Stomach (tissue), 4 donors: ENCODE measurements around the gene PECR.
"Not testable (repeated sequence)": the region's sequence is repeated elsewhere in the genome, so short reads cannot be mapped to it uniquely, and the experiment has no call there.

Experiments used
- CTCF ChIP-seq, 7 experiments: fragments of 450-650 bp in 4 of 7; fragments of 200-600 bp in 3 of 7; sonication (generic) in 3 of 7; IDR thresholded peaks; one replicate each; pipeline ENCODE4 v1.5.1; 2016 to 2019; ENCODE audit warnings: antibody characterized with exemption in 7 of 7, control low read depth in 2 of 7, mild to moderate bottlenecking in 1 of 7
- POLR2A ChIP-seq, 4 donors: fragments of 450-650 bp; IDR thresholded peaks; one replicate each; pipeline ENCODE4 v1.6.1; 2016; ENCODE audit warnings: antibody characterized with exemption in 4 of 4, control low read depth in 2 of 4, mild to moderate bottlenecking in 1 of 4, moderate library complexity in 1 of 4

- not testable (repeated sequence) for TF ChIP-seq CTCF, POLR2A (IDR thresholded peaks at IDR 0.05)
Observed at GRCh38 chr2:215988556-215989207, 92.9 kb downstream of the PECR start.
